SK-N-SH (cell line): ENCODE data around the gene MAP3K12. TPM values are rescaled to one million over a fixed set of nuclear protein-coding genes. Genes with fewer than 3 reads are reported as not detected.

Source experiments
- CTCF ChIA-PET: fragments of 300-600, 350-600 bp; formaldehyde crosslinking; extraction: SDS; loops from one replicate; lab custom pipeline; 2021; lab: Yijun Ruan, JAX
- POLR2A ChIA-PET: fragments of 350-600 bp; sonication (Branson Sonifier 250); formaldehyde crosslinking; extraction: SDS; loops from one replicate; lab custom pipeline; 2020; ENCODE audit warnings: antibody characterized with exemption, inconsistent platforms; lab: Yijun Ruan, JAX
- DNase-seq: peaks from one replicate; pipeline ENCODE4 v3.0.0; 2012
- H2AFZ ChIP-seq: fragments of 200-600 bp; sonication (generic); 2 replicates; pipeline ENCODE4 v1.8.1; 2016; ENCODE audit warnings: antibody characterized with exemption, mild to moderate bottlenecking, low read depth
- H3F3A ChIP-seq: fragments of 200-600 bp; sonication (generic); replicated peaks from 2 replicates; pipeline ENCODE3; 2016; ENCODE audit warnings: antibody characterized with exemption, mild to moderate bottlenecking; ENCODE audit not compliant: insufficient read depth
- H3K27ac ChIP-seq, 2 experiments: fragments of 200-500 bp in 1 of 2; fragments of 200-600 bp in 1 of 2; sonication (Bioruptor generic) in 1 of 2; sonication (generic), shearing (Covaris generic) in 1 of 2; 2 replicates each; pipeline versions ENCODE4 v1.5.1 to v1.6.1; 2014 to 2016; ENCODE audit warnings: low read depth in 2 of 2, inconsistent platforms in 1 of 2, low read length in 1 of 2, mild to moderate bottlenecking in 1 of 2, mixed read lengths in 1 of 2
- H3K27me3 ChIP-seq: fragments of 200-600 bp; sonication (generic), shearing (Covaris generic); 2 replicates; pipeline ENCODE4 v1.6.1; 2016; ENCODE audit warnings: mixed run types; ENCODE audit not compliant: insufficient read depth
- H3K36me3 ChIP-seq, 2 experiments: fragments of 200-500 bp in 1 of 2; fragments of 200-600 bp in 1 of 2; sonication (Bioruptor generic) in 1 of 2; sonication (generic) in 1 of 2; replicated peaks in 1 of 2; 2 replicates each; pipeline versions ENCODE3 to v1.5.1; 2014 to 2016; ENCODE audit warnings: low read length in 1 of 2, mild to moderate bottlenecking in 1 of 2; ENCODE audit not compliant: insufficient read depth in 2 of 2, control insufficient read depth in 1 of 2
- H3K4me1 ChIP-seq, 2 experiments: fragments of 200-500 bp in 1 of 2; fragments of 200-600 bp in 1 of 2; sonication (Bioruptor generic) in 1 of 2; sonication (generic), shearing (Covaris generic) in 1 of 2; 2 replicates each; pipeline versions ENCODE4 v1.5.1 to v1.6.1; 2014 to 2016; ENCODE audit warnings: low read depth in 1 of 2, low read length in 1 of 2, mixed run types in 1 of 2; ENCODE audit not compliant: insufficient read depth in 2 of 2, control insufficient read depth in 1 of 2
- H3K4me2 ChIP-seq: fragments of 200-600 bp; sonication (generic), shearing (Covaris generic); 2 replicates; pipeline ENCODE4 v1.6.1; 2017; ENCODE audit warnings: mixed run types
- H3K4me3 ChIP-seq, 2 experiments: fragments of 200-500 bp in 1 of 2; fragments of 200-600 bp in 1 of 2; sonication (Bioruptor generic) in 1 of 2; sonication (generic), shearing (Covaris generic) in 1 of 2; 2 replicates each; pipeline versions ENCODE4 v1.5.1 to v1.8.1; 2014 to 2016; ENCODE audit warnings: low read depth in 2 of 2, inconsistent platforms in 1 of 2, low read length in 1 of 2, mild to moderate bottlenecking in 1 of 2, mixed read lengths in 1 of 2, moderate library complexity in 1 of 2
- H3K79me2 ChIP-seq: fragments of 200-600 bp; sonication (generic); 2 replicates; pipeline ENCODE4 v1.8.1; 2017; ENCODE audit warnings: mild to moderate bottlenecking; ENCODE audit not compliant: insufficient read depth
- H3K9ac ChIP-seq: fragments of 200-600 bp; sonication (generic); 2 replicates; pipeline ENCODE4 v1.6.1; 2017; ENCODE audit warnings: mixed run types
- H3K9me2 ChIP-seq: fragments of 200-600 bp; sonication (generic); 2 replicates; pipeline ENCODE4 v1.6.1; 2017; ENCODE audit warnings: mixed run types
- H3K9me3 ChIP-seq: fragments of 200-600 bp; sonication (generic); 2 replicates; pipeline ENCODE4 v1.6.1; 2017; ENCODE audit warnings: mixed run types, mild to moderate bottlenecking, moderate library complexity
- H4K20me1 ChIP-seq: fragments of 200-600 bp; sonication (generic); 2 replicates; pipeline ENCODE4 v1.6.1; 2017; ENCODE audit warnings: mild to moderate bottlenecking, mixed run types; ENCODE audit not compliant: insufficient read depth
- CHD2 ChIP-seq: fragments of 150-350 bp; IDR thresholded peaks from 2 replicates; pipeline ENCODE4 v1.6.1; 2018; ENCODE audit warnings: low read length; ENCODE audit not compliant: partially characterized antibody
- EP300 ChIP-seq, 2 experiments: IDR thresholded peaks; 2 replicates each; pipeline versions ENCODE4 v1.4.0 to v1.6.1; 2012; ENCODE audit warnings: borderline replicate concordance in 1 of 2, low read depth in 1 of 2, low read length in 1 of 2
- EZH2phosphoT487 ChIP-seq: fragments of 200-600 bp; sonication (generic); IDR thresholded peaks from 2 replicates; pipeline ENCODE4 v1.6.1; 2017; ENCODE audit warnings: low read depth, mixed run types, mild to moderate bottlenecking, antibody characterized with exemption, moderate library complexity, borderline replicate concordance
- FOXJ3 ChIP-seq: sonication (generic); formaldehyde crosslinking; IDR thresholded peaks from 2 replicates; pipeline ENCODE4 v1.5.1; 2020; ENCODE audit warnings: mild to moderate bottlenecking, missing genetic modification reagents
- FOXM1 ChIP-seq: IDR thresholded peaks from 2 replicates; pipeline ENCODE4 v1.4.0; 2012; ENCODE audit warnings: low read depth, mild to moderate bottlenecking
- NFIC ChIP-seq: IDR thresholded peaks from 2 replicates; pipeline ENCODE4 v1.4.0; 2012; ENCODE audit warnings: borderline replicate concordance
- RCOR1 ChIP-seq: fragments of 150-350 bp; IDR thresholded peaks from 2 replicates; pipeline ENCODE4 v1.6.1; 2017; ENCODE audit warnings: antibody characterized with exemption, low read length
- SIN3A ChIP-seq: IDR thresholded peaks from 2 replicates; pipeline ENCODE4 v1.6.1; 2012; ENCODE audit warnings: low read depth, mild to moderate bottlenecking, low read length, moderate library complexity, borderline replicate concordance
- SMC3 ChIP-seq: IDR thresholded peaks from 2 replicates; pipeline ENCODE4 v1.6.1; 2012; ENCODE audit warnings: low read depth, low read length, improper control_type of control experiment
- TAF1 ChIP-seq: IDR thresholded peaks from 2 replicates; pipeline ENCODE4 v1.6.1; 2012; ENCODE audit warnings: low read depth, mild to moderate bottlenecking, low read length, moderate library complexity, borderline replicate concordance
- TEAD4 ChIP-seq: IDR thresholded peaks from 2 replicates; pipeline ENCODE4 v1.4.0; 2012; ENCODE audit warnings: mild to moderate bottlenecking, borderline replicate concordance; ENCODE audit not compliant: insufficient read depth
- WGBS: methylation state at CpG from one replicate; pipeline ENCODE4 v1.1.6; 2017; ENCODE audit warnings: low lambda C conversion rate; 5-methylcytosine and 5-hydroxymethylcytosine counted together
- polyA plus RNA-seq, 3 experiments: library from polyadenylated mRNA; depleted of rRNA; stranded (reverse); fragments of >200 nt; gene quantifications; 2 replicates each; pipeline ENCODE4 v1.2.3, GENCODE V29; 2012
- TF ChIP-seq, protein P1 (sequence below): fragments of 150-350 bp; IDR thresholded peaks from 2 replicates; pipeline ENCODE4 v1.6.1; 2017; ENCODE audit warnings: antibody characterized with exemption, low read length, low read depth, borderline replicate concordance
- TF ChIP-seq, protein P2 (sequence below): fragments of 200-600 bp; sonication (generic); IDR thresholded peaks from 2 replicates; pipeline ENCODE4 v1.6.1; 2017; ENCODE audit warnings: antibody characterized with exemption, mild to moderate bottlenecking, moderate library complexity
- TF ChIP-seq, protein P3 (sequence below): IDR thresholded peaks from 2 replicates; pipeline ENCODE4; 2012

The MAP3K12 gene
- polyA plus RNA-seq, 1 of the 3 experiments (the other 2 are of a cell fraction), result 57.6 TPM

DNA sequence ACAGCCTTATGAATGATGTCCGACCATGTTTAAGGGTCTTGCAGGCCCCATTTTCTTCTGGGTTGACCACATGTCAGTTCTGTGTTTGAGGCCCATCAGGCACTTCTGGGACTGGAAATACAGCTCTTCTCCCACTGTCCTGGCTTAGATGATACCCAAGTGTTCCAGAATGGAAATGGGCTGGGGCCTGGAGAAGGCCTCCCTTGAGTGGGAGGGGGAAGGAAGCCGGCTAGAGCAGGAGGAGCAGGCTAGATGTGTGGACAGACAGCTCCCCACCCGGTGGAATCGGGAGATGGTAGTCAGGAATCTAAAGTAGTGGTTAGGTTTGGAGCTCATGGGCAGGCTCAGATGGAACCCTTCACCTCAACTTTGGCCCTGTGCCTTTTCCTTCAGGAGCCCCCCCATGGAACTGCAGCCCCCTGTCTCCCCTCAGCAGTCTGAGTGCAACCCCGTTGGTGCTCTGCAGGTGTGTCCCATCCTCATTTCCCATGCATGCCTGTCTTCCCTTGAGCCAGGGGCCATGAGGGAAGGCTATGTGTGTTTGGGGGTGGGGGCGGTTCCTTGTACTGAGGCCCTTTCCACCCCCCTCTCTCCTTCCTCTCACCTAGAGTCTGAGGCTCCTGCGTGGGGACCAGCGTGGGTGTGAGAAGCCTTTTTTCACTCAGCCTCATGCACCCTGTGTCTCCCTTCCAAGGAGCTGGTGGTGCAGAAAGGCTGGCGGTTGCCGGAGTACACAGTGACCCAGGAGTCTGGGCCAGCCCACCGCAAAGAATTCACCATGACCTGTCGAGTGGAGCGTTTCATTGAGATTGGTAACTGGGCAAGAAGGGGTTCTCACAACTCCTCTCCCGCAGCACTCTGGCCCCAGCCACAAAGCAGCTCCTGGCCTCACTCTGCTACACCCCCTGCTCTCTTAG lies 5.0 kb upstream of the MAP3K12 start (continued):
- TF ChIP-seq FOXJ3 (CRISPR knock-in tag), result no peak
- no peak for TF ChIP-seq SMC3
- TF ChIP-seq, protein P1, sequence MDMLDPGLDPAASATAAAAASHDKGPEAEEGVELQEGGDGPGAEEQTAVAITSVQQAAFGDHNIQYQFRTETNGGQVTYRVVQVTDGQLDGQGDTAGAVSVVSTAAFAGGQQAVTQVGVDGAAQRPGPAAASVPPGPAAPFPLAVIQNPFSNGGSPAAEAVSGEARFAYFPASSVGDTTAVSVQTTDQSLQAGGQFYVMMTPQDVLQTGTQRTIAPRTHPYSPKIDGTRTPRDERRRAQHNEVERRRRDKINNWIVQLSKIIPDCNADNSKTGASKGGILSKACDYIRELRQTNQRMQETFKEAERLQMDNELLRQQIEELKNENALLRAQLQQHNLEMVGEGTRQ, result no peak
- TF ChIP-seq EP300 (IDR thresholded peaks at IDR 0.05; ENCODE audit: borderline replicate concordance in 1 of 2, low read depth in 1 of 2, low read length in 1 of 2), result no peak
- TF ChIP-seq, protein P2, sequence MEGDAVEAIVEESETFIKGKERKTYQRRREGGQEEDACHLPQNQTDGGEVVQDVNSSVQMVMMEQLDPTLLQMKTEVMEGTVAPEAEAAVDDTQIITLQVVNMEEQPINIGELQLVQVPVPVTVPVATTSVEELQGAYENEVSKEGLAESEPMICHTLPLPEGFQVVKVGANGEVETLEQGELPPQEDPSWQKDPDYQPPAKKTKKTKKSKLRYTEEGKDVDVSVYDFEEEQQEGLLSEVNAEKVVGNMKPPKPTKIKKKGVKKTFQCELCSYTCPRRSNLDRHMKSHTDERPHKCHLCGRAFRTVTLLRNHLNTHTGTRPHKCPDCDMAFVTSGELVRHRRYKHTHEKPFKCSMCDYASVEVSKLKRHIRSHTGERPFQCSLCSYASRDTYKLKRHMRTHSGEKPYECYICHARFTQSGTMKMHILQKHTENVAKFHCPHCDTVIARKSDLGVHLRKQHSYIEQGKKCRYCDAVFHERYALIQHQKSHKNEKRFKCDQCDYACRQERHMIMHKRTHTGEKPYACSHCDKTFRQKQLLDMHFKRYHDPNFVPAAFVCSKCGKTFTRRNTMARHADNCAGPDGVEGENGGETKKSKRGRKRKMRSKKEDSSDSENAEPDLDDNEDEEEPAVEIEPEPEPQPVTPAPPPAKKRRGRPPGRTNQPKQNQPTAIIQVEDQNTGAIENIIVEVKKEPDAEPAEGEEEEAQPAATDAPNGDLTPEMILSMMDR, result no peak
- no peak for TF ChIP-seq RCOR1
- TF ChIP-seq NFIC, result no peak
- no peak for TF ChIP-seq TAF1
- TF ChIP-seq FOXM1, result no peak
- TF ChIP-seq SIN3A, result no peak
- TF ChIP-seq CHD2, result no peak
- TF ChIP-seq, all 33 proteins: peak for 0

DNA sequence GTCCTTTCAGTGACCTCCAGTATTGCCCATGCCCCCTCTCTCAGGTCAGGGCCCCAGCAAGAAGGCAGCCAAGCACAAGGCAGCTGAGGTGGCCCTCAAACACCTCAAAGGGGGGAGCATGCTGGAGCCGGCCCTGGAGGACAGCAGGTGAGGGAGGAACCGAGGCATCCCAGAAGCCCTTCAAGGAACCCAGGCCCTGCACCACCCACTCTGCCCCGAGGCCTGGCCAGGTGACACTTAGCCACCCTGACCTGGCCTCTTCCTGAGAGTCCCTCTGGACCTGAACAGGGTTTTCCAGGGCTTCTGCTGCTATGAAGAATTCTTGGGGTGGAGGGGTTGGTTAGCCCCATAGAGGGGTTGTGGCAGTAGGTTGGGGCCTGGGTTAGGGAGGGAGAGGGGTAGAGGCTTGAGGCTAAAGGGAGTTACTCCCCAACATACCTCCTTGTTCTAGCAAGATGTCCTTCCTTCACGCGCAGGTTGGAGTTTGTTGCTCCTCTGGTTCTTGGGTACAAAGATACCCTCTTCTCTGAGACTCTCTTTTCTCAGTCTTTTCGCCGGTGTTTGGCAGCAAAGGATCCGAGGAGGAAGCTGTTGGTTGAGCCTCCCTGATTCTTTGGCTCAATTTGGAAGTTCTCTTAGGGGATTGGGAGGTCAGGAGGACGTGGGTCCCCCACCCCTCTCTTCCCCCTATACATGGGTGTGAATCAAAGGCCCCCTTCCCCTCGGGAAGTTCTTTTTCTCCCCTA lies 3.9 kb upstream of the MAP3K12 start:
- POLR2A ChIA-PET, result no interaction called here
- 80% methylated on average over 10 of the region's 10 CpGs for WGBS
- Histone ChIP-seq H3K4me3 (no peak overlapping the region; a peak in 1 of 4 replicates), H3K79me2 (peaks cover 32% of the 10 kb centered on the region), H3K4me2 (peak overlapping the region; percentile 96; the same call in 1 of the 2 replicates), H3K9me2 (no peaks in the 10 kb centered on the region), H3K27ac (no peak overlapping the region; a peak in 2 of 4 replicates), H4K20me1 (no peaks in the 10 kb centered on the region), H3K9me3 (no peaks in the 10 kb centered on the region), H2AFZ (no peak overlapping the region), H3K36me3 (peaks cover 8 to 40% of the 10 kb centered on the region in 2 experiments), H3F3A (peaks cover 33% of the 10 kb centered on the region), H3K27me3 (no peaks in the 10 kb centered on the region), H3K4me1 (peaks cover 23% of the 10 kb centered on the region in 2 experiments), H3K9ac (no peak overlapping the region)
- CTCF ChIA-PET, result interaction anchor here (0.9 to 8.2 kb wide), 5 partner anchors 82 to 180 kb away, joined by 4 to 46 read pairs (median 4); partner anchors contain the start of genes AAAS and ATP5MC2
- TF ChIP-seq EZH2phosphoT487, result no peak
- no peak for TF ChIP-seq NFIC
- TF ChIP-seq, protein P3, sequence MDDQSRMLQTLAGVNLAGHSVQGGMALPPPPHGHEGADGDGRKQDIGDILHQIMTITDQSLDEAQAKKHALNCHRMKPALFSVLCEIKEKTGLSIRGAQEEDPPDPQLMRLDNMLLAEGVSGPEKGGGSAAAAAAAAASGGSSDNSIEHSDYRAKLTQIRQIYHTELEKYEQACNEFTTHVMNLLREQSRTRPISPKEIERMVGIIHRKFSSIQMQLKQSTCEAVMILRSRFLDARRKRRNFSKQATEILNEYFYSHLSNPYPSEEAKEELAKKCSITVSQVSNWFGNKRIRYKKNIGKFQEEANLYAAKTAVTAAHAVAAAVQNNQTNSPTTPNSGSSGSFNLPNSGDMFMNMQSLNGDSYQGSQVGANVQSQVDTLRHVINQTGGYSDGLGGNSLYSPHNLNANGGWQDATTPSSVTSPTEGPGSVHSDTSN, result no peak
- no peak for TF ChIP-seq TEAD4
- no peak for DNase-seq
